Keratinocyte (primary cell): ENCODE measurements around the gene PDZD2.

ENCODE experiments used
- CTCF ChIP-seq, 3 experiments: IDR thresholded peaks in 1 of 3; conservative IDR thresholded peaks in 1 of 3; optimal IDR thresholded peaks in 1 of 3; 2 replicates in 2 of 3; 3 replicates in 1 of 3; pipeline versions ENCODE3 to v1.5.1; 2011; ENCODE audit warnings: low read length in 3 of 3, mild to moderate bottlenecking in 3 of 3, moderate library complexity in 2 of 3, control low read depth in 1 of 3, inconsistent platforms in 1 of 3; ENCODE audit not compliant: insufficient read depth in 2 of 3; ENCODE audit errors: extremely low read depth in 1 of 3
- EZH2 ChIP-seq: IDR thresholded peaks from one replicate; pipeline ENCODE4 v1.6.1; 2012; ENCODE audit warnings: inconsistent platforms, mild to moderate bottlenecking, low read length, moderate library complexity

- TF ChIP-seq CTCF (optimal IDR thresholded peaks at IDR 0.05 in 1 of 3, IDR thresholded peaks at IDR 0.05 in 1 of 3, conservative IDR thresholded peaks at IDR 0.05 in 1 of 3; ENCODE audit: extremely low read depth in 1 of 3, insufficient read depth in 2 of 3, low read length in 3 of 3) (no peak), EZH2 (no peak)
Observed at GRCh38 chr5:32095261-32095671, 456.3 kb downstream of the PDZD2 start.
